ENCODE data around the gene ZNF664. TPM values are rescaled to one million over a fixed set of nuclear protein-coding genes. Genes with fewer than 3 reads are reported as not detected.

ZNF664 gene
- total RNA-seq, 1 experiment from 2014 or later, result 124 TPM

DNA sequence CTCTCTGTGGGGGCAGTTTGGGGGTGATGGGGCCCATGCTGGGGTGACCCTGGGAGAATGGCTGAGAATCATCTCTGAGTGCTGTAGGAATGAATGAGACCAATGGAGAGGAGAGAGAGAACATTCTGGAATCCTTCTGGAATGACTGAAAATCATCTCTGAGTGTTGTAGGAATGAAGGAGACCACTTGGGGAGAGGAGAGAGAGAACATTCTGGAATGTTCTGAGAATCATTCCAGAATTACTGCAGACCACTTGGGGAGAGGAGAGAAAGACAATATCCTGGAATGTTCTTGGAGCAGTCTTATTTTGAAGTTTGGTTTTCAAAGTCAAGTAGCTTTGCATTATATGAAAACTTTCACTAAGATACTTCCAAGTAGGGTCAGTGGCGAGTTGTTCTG is 64.3 kb downstream of the ZNF664 start:
- no peak for DNase-seq (ENCODE audit: low read depth, low spot score)
- Histone ChIP-seq H3K4me1 (ENCODE audit: control insufficient read depth in 1 of 2, insufficient read depth in 2 of 2, low read length in 2 of 2) (no peaks in the 10 kb centered on the region), H3K4me2 (ENCODE audit: low read length) (no peak overlapping the region), H3K36me3 (ENCODE audit: control insufficient read depth in 1 of 2, insufficient read depth in 2 of 2, low read length in 2 of 2) (no peaks in the 10 kb centered on the region), H3K9ac (ENCODE audit: low read length) (no peak overlapping the region), H4K20me1 (ENCODE audit: insufficient read depth) (no peaks in the 10 kb centered on the region), H2AFZ (ENCODE audit: low read depth, low read length, poor library complexity, severe bottlenecking) (no peak overlapping the region), H3K9me3 (ENCODE audit: control insufficient read depth in 1 of 2, insufficient read depth in 1 of 2, low read depth in 1 of 2, low read length in 2 of 2) (no peaks in the 10 kb centered on the region), H3K27ac (ENCODE audit: low read depth, low read length) (no peak overlapping the region), H3K27me3 (ENCODE audit: insufficient read depth, low read length) (no peaks in the 10 kb centered on the region), H3K4me3 (replicated peaks in 1 of 2; ENCODE audit: low read depth in 1 of 2, low read length in 2 of 2) (no peak overlapping the region), H3K9me2 (ENCODE audit: insufficient read depth) (no peaks in the 10 kb centered on the region), H3K79me2 (ENCODE audit: insufficient read depth, low read length) (no peaks in the 10 kb centered on the region)
- no TSS peak for BruUV-seq (replicated peaks)
- ATAC-seq, result no peak
- ChIA-PET POLR2A (no interaction called here), CTCF (interaction anchor here (1.0 to 1.7 kb wide), 3 partner anchors 285 to 734 kb away, joined by 3 to 10 read pairs (median 7); no protein-coding TSS in a partner anchor), RAD21 (ENCODE audit: low non-redundant PET in 1 of 2, low total read pairs in 2 of 2, uncharacterized antibody in 2 of 2, unreplicated experiment in 2 of 2) (interaction anchor here in 1 of 2 experiments (1.5 kb wide), 1 partner anchor 734 kb away, joined by 3 read pairs; no protein-coding TSS in a partner anchor)
- intact Hi-C loops (cut with micrococcal nuclease), result loop anchor here (5.0 to 10.0 kb wide), 2 partner anchors 517 to 860 kb away; no protein-coding TSS in a partner anchor
- TF ChIP-seq SRF (IDR thresholded peaks at IDR 0.05; ENCODE audit: low read depth) (no peak), POLR2AphosphoS5 (IDR thresholded peaks at IDR 0.05; ENCODE audit: low read depth, low read length) (no peak), RAD21 (IDR thresholded peaks at IDR 0.05; ENCODE audit: low read depth) (no peak), ZNF274 (IDR thresholded peaks at IDR 0.05; ENCODE audit: low read depth, low read length) (no peak), SIN3A (IDR thresholded peaks at IDR 0.05; ENCODE audit: low read depth) (no peak), EZH2phosphoT487 (IDR thresholded peaks at IDR 0.05; ENCODE audit: borderline replicate concordance) (no peak)
- TF ChIP-seq, protein P1, sequence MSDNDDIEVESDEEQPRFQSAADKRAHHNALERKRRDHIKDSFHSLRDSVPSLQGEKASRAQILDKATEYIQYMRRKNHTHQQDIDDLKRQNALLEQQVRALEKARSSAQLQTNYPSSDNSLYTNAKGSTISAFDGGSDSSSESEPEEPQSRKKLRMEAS (IDR thresholded peaks at IDR 0.05), result no peak
- TF ChIP-seq, protein P2, sequence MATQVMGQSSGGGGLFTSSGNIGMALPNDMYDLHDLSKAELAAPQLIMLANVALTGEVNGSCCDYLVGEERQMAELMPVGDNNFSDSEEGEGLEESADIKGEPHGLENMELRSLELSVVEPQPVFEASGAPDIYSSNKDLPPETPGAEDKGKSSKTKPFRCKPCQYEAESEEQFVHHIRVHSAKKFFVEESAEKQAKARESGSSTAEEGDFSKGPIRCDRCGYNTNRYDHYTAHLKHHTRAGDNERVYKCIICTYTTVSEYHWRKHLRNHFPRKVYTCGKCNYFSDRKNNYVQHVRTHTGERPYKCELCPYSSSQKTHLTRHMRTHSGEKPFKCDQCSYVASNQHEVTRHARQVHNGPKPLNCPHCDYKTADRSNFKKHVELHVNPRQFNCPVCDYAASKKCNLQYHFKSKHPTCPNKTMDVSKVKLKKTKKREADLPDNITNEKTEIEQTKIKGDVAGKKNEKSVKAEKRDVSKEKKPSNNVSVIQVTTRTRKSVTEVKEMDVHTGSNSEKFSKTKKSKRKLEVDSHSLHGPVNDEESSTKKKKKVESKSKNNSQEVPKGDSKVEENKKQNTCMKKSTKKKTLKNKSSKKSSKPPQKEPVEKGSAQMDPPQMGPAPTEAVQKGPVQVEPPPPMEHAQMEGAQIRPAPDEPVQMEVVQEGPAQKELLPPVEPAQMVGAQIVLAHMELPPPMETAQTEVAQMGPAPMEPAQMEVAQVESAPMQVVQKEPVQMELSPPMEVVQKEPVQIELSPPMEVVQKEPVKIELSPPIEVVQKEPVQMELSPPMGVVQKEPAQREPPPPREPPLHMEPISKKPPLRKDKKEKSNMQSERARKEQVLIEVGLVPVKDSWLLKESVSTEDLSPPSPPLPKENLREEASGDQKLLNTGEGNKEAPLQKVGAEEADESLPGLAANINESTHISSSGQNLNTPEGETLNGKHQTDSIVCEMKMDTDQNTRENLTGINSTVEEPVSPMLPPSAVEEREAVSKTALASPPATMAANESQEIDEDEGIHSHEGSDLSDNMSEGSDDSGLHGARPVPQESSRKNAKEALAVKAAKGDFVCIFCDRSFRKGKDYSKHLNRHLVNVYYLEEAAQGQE (IDR thresholded peaks at IDR 0.05; ENCODE audit: low read depth), result no peak
- TF ChIP-seq, protein P3, sequence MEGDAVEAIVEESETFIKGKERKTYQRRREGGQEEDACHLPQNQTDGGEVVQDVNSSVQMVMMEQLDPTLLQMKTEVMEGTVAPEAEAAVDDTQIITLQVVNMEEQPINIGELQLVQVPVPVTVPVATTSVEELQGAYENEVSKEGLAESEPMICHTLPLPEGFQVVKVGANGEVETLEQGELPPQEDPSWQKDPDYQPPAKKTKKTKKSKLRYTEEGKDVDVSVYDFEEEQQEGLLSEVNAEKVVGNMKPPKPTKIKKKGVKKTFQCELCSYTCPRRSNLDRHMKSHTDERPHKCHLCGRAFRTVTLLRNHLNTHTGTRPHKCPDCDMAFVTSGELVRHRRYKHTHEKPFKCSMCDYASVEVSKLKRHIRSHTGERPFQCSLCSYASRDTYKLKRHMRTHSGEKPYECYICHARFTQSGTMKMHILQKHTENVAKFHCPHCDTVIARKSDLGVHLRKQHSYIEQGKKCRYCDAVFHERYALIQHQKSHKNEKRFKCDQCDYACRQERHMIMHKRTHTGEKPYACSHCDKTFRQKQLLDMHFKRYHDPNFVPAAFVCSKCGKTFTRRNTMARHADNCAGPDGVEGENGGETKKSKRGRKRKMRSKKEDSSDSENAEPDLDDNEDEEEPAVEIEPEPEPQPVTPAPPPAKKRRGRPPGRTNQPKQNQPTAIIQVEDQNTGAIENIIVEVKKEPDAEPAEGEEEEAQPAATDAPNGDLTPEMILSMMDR (IDR thresholded peaks at IDR 0.05 in 2 of 3, conservative IDR thresholded peaks at IDR 0.05 in 1 of 3; ENCODE audit: borderline replicate concordance in 1 of 3, insufficient read depth in 1 of 3, low read depth in 2 of 3, low read length in 2 of 3), result no peak

Measured in HCT116 (cell line).